ENCODE results near the gene TSPAN32. TPM values are rescaled to one million over a fixed set of nuclear protein-coding genes. Genes with fewer than 3 reads are reported as not detected.

Gene TSPAN32
- total and polyA plus RNA-seq, 10 of the 15 experiments (the other 5 are each of a cell fraction or from before 2014, with no cell fraction given), result 0.08 TPM; not detected in 9

DNA sequence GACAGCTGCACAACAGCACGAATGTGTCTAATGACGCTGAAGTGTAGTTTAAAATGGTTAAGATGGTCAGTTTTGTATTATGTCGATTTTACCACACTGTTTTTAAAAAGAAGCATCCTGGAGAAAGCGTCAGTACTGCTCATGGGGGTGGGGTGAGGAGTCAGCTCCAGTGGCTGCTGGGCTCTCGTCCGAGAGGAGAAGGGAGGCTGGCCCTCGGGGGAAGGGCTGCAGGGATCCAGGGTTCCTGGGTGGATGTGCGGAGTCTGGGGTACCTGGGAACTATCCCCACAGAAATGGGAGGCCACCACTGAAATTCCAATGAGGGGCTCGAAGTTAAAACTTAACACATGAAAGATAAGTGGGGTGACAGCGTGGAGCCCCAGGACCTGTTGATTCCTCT, 12.0 kb upstream of the TSPAN32 start (continued):
- TF ChIP-seq, protein P1, sequence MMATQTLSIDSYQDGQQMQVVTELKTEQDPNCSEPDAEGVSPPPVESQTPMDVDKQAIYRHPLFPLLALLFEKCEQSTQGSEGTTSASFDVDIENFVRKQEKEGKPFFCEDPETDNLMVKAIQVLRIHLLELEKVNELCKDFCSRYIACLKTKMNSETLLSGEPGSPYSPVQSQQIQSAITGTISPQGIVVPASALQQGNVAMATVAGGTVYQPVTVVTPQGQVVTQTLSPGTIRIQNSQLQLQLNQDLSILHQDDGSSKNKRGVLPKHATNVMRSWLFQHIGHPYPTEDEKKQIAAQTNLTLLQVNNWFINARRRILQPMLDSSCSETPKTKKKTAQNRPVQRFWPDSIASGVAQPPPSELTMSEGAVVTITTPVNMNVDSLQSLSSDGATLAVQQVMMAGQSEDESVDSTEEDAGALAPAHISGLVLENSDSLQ (IDR thresholded peaks at IDR 0.05), result no peak
- TF ChIP-seq JUNB (IDR thresholded peaks at IDR 0.05) (no peak), PAX8 (IDR thresholded peaks at IDR 0.05) (no peak), SMARCA5 (IDR thresholded peaks at IDR 0.05) (no peak), BRCA1 (IDR thresholded peaks at IDR 0.05; ENCODE audit: low read depth, low read length) (no peak)
- TF ChIP-seq, protein P2, sequence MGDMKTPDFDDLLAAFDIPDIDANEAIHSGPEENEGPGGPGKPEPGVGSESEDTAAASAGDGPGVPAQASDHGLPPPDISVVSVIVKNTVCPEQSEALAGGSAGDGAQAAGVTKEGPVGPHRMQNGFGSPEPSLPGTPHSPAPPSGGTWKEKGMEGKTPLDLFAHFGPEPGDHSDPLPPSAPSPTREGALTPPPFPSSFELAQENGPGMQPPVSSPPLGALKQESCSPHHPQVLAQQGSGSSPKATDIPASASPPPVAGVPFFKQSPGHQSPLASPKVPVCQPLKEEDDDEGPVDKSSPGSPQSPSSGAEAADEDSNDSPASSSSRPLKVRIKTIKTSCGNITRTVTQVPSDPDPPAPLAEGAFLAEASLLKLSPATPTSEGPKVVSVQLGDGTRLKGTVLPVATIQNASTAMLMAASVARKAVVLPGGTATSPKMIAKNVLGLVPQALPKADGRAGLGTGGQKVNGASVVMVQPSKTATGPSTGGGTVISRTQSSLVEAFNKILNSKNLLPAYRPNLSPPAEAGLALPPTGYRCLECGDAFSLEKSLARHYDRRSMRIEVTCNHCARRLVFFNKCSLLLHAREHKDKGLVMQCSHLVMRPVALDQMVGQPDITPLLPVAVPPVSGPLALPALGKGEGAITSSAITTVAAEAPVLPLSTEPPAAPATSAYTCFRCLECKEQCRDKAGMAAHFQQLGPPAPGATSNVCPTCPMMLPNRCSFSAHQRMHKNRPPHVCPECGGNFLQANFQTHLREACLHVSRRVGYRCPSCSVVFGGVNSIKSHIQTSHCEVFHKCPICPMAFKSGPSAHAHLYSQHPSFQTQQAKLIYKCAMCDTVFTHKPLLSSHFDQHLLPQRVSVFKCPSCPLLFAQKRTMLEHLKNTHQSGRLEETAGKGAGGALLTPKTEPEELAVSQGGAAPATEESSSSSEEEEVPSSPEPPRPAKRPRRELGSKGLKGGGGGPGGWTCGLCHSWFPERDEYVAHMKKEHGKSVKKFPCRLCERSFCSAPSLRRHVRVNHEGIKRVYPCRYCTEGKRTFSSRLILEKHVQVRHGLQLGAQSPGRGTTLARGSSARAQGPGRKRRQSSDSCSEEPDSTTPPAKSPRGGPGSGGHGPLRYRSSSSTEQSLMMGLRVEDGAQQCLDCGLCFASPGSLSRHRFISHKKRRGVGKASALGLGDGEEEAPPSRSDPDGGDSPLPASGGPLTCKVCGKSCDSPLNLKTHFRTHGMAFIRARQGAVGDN (IDR thresholded peaks at IDR 0.05), result no peak

DNA sequence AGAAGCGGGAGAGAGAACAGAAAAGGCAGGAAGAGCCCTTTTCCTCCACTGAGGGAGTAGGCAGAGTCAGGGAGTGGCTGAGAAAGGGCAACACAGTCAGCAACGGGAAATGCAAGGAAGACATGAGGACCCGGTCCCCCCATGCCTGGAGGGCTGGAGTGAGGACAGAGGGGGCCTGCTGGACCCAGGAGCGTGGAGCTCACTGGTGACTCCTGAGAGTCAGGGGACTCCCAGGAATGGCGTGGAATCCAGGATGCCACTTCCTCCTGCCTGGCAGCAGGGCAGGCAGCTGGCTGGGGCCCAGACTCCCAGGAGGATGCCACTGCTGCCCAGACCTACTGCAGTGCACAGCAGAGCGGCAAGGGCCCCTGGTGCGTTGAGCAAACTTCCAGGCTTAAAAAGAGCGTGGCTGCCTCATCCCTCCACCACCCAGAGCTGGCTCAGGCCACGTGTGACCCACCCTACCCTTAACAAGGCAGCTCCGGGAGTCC, 11.4 kb upstream of the TSPAN32 start:
- FAIRE-seq, result no peak
- ChIA-PET SMC1A (ENCODE audit: uncharacterized antibody, unreplicated experiment) (no interaction called here), POLR2A (no interaction called here), RAD21 (ENCODE audit: unreplicated experiment) (no interaction called here), CTCF (no interaction called here)
- Histone ChIP-seq H3K9me3 (replicated peaks; ENCODE audit: control insufficient read depth, insufficient read depth, low read length) (no peaks in the 10 kb centered on the region), H3K79me2 (ENCODE audit: control insufficient read depth, insufficient read depth, low read length) (no peaks in the 10 kb centered on the region), H3K36me3 (ENCODE audit: control insufficient read depth in 2 of 2, insufficient read depth in 2 of 2, low read length in 1 of 2) (no peaks in the 10 kb centered on the region), H3K27ac (ENCODE audit: control insufficient read depth, insufficient read depth) (no peak overlapping the region), H4K20me1 (ENCODE audit: control insufficient read depth, insufficient read depth) (no peaks in the 10 kb centered on the region), H3K4me3 (no peak overlapping the region), H3K4me1 (ENCODE audit: control insufficient read depth, insufficient read depth, low read length) (no peaks in the 10 kb centered on the region), H3K27me3 (replicated peaks in 1 of 2; ENCODE audit: control insufficient read depth in 2 of 2, insufficient read depth in 2 of 2, low read length in 1 of 2) (no peaks in the 10 kb centered on the region; a peak in 2 of 4 replicates), H2AFZ (ENCODE audit: control insufficient read depth, low read depth, low read length) (no peak overlapping the region), H3K4me2 (ENCODE audit: control insufficient read depth, insufficient read depth) (no peak overlapping the region), H3K9ac (ENCODE audit: control insufficient read depth, insufficient read depth, low read length) (no peak overlapping the region)
- no peak for ATAC-seq
- no peak for DNase-seq (ENCODE audit: low read depth, low spot score)
- 20% methylated on average over 10 of the region's 10 CpGs for WGBS (ENCODE audit: insufficient coverage, insufficient replicate concordance, low lambda C conversion rate, missing lambda C conversion rate)
- intact Hi-C loops (cut with micrococcal nuclease; ENCODE audit: unreplicated experiment) (no loop called here), in situ Hi-C loops (cut with MboI) (no loop called here)
- no TSS peak for BruUV-seq (replicated peaks)
- no peak for TF ChIP-seq PML (IDR thresholded peaks at IDR 0.05; ENCODE audit: low read length)
- TF ChIP-seq KAT2A (conservative IDR thresholded peaks at IDR 0.05; ENCODE audit: control insufficient read depth, low read depth, low read length), result no peak
- TF ChIP-seq EZH2 (IDR thresholded peaks at IDR 0.05; ENCODE audit: borderline replicate concordance, control insufficient read depth, low read depth, low read length), result no peak
- no peak for TF ChIP-seq BACH1 (IDR thresholded peaks at IDR 0.05; ENCODE audit: borderline replicate concordance)
- no peak for TF ChIP-seq BHLHE40 (IDR thresholded peaks at IDR 0.05; ENCODE audit: borderline replicate concordance in 1 of 2, low read depth in 2 of 2, low read length in 1 of 2)
- TF ChIP-seq, protein P3, sequence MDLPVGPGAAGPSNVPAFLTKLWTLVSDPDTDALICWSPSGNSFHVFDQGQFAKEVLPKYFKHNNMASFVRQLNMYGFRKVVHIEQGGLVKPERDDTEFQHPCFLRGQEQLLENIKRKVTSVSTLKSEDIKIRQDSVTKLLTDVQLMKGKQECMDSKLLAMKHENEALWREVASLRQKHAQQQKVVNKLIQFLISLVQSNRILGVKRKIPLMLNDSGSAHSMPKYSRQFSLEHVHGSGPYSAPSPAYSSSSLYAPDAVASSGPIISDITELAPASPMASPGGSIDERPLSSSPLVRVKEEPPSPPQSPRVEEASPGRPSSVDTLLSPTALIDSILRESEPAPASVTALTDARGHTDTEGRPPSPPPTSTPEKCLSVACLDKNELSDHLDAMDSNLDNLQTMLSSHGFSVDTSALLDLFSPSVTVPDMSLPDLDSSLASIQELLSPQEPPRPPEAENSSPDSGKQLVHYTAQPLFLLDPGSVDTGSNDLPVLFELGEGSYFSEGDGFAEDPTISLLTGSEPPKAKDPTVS (IDR thresholded peaks at IDR 0.05; ENCODE audit: low read depth, low read length), result no peak
- TF ChIP-seq, protein P4, sequence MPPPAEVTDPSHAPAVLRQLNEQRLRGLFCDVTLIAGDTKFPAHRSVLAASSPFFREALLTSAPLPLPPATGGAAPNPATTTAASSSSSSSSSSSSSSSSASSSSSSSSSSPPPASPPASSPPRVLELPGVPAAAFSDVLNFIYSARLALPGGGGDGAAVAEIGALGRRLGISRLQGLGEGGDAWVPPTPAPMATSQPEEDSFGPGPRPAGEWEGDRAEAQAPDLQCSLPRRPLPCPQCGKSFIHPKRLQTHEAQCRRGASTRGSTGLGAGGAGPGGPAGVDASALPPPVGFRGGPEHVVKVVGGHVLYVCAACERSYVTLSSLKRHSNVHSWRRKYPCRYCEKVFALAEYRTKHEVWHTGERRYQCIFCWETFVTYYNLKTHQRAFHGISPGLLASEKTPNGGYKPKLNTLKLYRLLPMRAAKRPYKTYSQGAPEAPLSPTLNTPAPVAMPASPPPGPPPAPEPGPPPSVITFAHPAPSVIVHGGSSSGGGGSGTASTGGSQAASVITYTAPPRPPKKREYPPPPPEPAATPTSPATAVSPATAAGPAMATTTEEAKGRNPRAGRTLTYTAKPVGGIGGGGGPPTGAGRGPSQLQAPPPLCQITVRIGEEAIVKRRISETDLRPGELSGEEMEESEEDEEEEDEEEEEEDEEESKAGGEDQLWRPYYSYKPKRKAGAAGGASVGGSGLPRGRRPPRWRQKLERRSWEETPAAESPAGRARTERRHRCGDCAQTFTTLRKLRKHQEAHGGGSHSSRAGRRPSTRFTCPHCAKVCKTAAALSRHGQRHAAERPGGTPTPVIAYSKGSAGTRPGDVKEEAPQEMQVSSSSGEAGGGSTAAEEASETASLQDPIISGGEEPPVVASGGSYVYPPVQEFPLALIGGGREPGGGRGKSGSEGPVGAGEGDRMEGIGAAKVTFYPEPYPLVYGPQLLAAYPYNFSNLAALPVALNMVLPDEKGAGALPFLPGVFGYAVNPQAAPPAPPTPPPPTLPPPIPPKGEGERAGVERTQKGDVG (CRISPR knock-in tag; IDR thresholded peaks at IDR 0.05), result no peak

Measured in GM12878 (cell line).